GM19351 (cell line): ENCODE results near the gene ACSL3.

Source experiments
- ATAC-seq: cut with Tn5 transposase; IDR thresholded peaks from one replicate; pipeline ENCODE4 v1.9.1; 2021; ENCODE audit warnings: mild to moderate bottlenecking, moderate library complexity; ENCODE audit not compliant: unreplicated experiment

The ACSL3 gene

DNA sequence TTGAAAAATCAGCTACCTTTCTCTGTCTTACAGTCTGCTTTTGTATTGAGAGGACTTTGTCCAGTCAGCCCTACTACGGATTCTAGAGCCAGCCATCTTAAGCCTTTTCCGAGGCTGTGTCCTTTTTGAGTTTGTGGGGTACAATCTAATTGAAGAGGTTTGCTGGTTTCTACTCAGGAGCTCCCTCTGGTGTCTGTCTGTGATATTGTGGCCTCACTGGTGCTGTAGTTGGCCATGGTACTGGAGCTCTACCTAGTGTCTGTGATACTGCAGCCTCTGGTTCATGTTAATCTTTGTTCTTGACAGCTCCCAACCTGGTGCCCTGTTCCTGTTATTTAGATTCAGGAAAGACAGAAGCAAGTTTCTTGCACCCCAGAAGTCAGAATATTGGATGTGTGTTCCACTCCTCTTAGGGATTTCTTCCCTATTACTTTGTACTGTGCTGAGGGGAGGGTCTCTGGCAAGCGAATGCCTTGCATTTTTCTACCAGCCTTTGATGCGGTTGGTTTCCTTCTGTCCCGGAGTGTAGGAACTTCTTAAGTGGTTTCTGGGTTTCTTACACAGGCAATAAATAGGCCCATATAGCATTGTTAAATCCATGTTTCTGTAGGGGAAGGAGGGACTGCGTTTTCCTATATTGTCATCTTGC, 78.5 kb downstream of the ACSL3 start:
- peak; percentile 92 for ATAC-seq

DNA sequence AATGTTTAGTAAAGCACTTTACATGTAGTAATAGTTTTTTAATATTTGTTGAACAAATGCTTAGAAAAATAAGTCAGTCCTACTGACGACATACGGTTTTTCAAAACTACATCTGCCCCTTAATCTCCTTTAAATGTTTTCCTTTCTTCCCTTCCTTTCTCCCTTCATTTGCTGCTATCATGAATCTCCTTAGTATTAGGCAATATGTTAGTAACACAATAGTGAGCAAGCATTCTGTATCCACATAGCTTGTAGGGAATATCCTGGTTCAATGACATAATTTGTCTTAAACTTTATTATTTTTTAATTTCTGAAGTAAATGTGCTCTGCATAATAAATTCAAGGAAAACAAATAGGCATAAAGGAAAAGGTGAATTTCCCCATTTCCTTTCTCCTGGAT, 79.1 kb downstream of the ACSL3 start:
- no peak for ATAC-seq

DNA sequence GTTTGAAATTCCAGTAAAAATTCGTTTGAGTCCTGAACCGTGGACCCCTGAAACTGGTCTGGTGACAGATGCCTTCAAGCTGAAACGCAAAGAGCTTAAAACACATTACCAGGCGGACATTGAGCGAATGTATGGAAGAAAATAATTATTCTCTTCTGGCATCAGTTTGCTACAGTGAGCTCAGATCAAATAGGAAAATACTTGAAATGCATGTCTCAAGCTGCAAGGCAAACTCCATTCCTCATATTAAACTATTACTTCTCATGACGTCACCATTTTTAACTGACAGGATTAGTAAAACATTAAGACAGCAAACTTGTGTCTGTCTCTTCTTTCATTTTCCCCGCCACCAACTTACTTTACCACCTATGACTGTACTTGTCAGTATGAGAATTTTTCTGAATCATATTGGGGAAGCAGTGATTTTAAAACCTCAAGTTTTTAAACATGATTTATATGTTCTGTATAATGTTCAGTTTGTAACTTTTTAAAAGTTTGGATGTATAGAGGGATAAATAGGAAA, 80.7 kb downstream of the ACSL3 start:
- ATAC-seq, result no peak

DNA sequence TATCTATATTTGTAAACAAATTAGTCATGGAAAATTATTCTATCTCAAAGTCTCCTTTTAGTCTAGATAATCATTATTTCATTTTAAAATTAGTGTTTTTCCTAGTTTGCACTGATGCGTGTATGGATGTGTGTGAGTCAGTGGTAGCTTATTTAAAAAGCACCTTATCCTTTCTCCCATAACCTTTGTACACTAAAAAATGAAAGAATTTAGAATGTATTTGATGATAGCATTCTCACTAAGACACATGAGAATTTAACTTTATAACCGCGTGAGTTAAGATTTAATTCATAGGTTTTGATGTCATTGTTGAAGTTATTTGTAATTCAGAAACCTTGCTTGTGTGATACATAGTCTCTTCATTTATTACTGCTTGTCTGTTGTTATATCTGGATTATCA, 81.7 kb downstream of the ACSL3 start:
- no peak for ATAC-seq

DNA sequence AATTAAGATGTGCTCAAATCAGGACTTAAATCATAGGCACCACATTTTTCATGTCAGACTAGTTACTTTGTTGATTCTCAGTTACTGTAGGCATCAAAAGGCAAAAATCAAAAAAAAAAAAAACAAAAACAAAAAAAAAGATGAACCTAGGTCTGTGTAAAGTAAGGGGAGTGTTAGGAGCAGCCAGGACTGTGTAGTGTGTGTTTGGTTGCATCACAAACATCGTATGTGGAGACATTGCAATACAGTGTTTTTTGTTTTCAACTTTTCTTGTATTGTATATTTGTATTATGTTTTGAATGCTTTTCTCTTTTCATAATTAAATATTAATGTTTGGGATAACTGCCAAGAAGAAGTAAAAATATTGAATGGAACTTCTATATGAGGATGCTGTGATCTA, 82.1 kb downstream of the ACSL3 start:
- ATAC-seq, result no peak

DNA sequence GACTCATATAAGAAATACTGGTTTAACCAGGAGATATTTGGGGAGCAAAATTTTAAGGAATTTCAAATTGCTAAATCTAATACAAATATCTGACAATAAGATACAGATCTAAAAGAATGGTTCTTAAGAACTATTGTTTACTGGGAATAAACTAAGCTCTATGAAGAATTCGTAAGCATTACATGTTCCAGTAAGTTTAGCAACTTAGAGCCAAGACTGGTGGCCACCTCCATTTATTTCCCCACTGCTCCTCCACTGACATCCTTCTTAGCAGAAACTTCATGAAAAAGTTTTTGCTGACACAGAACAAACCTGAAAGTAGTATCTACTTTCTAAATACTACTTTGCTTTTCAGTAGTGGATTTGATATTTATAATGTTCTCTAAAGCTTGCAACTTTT, 83.0 kb downstream of the ACSL3 start:
- ATAC-seq, result peak; percentile 71

DNA sequence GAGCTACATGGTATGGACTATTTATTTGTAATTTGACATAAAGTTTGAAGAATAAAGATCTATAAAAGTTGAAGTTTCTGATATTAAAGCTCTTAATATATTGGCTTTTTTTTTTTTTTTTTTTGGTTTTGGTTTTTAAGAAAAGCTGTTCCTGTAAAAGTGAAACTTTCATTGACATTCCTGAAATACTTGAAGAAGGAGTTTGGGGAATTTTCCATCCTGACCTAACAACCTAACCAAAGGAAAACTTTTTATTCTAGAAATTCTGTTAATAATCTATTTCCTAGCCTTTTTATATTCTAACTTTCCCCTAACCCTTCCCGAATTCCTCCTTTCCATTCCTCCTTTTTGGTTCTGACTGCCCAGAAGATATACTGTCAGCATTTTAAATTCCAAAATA, 83.7 kb downstream of the ACSL3 start:
- no peak for ATAC-seq

DNA sequence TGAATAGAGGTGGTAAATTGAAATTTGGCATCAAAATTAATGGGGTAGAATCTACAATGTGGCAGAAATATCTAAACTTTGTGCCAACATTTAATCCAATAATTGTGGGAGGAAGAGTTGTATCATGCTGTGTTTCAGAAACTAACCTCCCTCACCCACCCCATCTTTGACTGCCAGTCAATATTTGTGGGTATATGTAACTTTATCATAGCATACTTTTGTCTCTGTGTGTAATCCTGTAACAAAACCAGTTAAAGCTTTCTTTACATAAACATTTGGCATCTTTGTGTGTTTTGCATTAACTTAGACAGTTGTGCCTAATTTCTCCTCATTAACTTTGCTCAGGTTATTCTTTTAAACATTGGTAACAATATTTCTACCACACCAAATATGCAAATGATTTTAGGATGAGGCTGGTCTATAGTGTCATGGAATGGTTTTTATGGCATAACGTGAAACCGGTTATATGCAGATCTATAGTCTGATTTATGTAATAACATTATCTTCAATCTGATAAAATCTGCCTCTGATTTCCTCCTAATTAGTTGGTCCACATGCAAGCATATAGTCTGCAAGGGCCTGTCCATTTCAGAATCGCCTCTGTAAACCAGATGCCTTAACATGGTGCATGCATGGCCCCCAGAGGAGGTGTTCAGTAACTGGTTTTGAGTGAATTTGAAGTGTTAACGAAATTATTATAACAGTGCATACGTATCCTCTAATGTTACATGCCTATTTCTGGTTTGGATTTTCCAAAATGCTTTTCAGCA, 84.3 kb downstream of the ACSL3 start:
- no peak for ATAC-seq

DNA sequence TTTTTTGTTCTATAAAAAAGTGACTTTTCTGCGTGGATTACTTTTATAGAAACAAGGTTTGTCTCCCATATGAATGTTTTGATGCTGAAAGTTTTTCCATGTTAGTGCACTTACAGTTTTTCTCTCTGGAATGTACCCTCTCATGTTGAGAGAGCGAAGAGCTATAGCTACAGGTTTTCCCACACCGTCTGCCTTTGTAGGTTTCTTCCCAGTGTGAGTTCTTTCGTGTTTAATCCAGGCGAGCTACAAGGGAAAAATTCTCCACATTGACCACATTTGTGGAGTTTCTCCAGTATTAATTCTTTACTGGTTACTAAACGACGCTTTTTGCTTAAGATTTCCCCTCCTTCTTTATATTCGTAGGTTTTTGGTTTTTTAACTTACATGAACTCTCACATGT, 85.1 kb downstream of the ACSL3 start:
- no peak for ATAC-seq

DNA sequence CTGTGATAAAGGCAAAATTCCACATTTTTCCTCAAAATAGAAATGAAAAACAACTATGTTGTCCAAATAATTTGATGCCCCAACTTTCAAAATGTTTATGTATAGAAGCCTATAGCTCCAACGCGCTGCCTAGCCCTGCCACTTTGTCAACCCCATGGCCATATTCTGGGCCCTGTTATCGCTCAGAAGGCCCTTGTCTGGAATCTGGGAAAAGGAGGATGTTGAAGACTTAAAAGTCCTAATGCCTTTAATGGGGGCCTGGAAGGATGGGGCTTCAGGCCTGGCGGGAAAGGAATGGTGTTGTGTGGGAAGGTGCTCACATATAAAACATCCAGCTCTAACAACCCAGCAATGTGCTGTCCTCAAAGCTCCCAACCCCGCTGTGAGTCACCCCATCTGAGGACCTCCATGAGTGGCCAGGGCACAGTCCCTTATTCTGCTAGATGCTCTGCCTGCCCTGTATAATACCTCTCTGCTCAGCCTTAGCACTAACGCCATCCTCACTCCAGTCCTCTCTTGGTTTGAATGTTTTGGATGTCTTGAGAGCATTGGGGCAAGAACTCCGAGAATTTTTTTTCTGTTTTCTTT, 86.0 kb downstream of the ACSL3 start:
- no peak for ATAC-seq

DNA sequence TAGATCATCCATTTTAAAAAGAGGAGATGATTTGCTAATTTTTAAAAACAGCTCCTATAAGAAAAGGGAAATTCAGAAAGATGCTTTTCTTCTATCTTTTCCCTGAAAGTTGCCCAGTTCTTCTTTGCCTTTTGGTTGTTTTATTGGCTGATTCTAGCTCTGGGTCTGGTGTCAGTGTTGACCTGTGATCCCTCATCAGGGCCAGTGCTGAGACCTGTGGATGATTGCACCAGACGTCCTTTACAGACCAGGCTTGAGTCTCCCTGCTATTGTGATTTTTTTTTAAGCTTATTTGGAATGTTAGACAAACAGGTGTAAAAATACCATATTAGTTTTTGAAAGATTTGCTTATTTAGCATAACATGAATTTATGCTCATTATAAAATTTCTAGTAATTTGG, 88.2 kb downstream of the ACSL3 start:
- ATAC-seq, result no peak

DNA sequence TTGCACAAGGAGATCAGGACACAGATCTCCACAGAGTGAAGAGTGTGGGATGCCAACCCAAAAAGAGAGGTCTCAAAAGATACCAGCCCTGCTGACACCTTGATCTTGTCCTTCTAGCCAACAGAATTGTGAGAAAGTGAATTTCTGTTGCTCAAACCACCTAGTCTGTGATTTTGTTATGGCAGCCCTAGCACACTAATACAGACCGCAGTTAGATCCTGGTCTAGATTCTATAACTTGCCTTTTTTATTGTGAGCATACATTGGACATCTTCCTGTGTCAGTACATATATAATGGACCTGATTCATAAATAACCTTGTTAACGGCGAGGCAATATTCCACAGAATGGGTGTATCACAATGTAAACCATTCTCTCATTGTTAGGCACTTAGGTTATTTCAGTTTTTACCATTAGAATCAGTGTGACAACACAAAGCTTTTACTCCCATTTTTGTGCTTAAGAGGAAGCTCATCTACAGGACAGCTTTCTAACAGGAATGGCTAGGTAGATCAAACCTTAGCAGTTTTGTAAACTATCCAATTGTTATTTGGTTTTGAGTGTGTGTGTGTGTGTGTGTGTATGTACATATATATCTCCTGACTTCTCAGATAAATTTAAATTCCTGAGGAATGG, 89.0 kb downstream of the ACSL3 start:
- no peak for ATAC-seq

DNA sequence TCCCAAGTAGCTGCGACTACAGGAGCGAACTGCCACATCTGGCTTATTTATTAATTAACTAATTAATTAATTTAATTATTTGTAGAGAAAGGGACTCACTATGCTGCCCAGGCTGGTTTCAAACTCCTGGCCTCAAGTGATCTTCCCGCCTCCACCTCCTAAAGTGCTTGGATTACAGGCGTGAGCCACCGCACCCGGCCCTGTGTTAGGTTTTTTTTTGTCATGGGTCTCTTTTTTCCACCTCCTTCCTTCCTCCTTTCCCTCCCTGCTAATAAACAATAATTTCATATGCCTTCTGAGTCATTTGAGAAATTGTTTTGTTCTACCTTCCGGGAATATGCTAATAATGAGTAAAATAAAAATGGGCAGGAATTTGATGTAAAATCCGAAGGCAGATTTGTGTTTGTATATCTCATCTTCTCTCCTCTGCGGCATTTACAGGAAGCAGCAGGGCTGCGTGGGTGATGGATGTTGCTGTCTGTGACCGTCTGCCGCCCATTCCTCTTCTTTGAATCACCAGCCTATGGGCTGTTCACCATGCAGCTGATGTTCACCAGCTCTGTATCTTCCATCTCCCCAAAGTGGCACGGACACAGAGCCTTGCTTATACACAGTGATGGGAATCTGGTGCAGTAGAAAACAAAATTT, 89.9 kb downstream of the ACSL3 start:
- ATAC-seq, result no peak

DNA sequence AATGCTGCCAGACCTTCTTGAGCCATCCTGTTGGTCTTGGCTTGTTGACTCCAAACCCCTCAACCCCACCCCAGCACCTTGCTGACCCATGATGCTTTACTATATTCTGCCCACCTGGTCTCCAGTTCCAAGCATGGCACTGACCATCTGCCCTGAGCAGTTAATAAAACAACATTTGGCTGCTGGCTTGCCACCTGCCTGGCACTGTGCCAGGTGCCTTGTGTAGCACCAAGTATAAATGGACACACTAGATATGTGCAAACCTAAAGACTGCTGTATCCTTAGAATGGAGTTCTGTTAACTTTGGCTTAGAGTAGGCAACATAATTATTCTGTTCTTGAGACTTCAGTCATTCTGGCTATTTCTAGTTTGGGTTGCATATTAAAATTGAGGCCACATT, 91.4 kb downstream of the ACSL3 start:
- ATAC-seq, result no peak

DNA sequence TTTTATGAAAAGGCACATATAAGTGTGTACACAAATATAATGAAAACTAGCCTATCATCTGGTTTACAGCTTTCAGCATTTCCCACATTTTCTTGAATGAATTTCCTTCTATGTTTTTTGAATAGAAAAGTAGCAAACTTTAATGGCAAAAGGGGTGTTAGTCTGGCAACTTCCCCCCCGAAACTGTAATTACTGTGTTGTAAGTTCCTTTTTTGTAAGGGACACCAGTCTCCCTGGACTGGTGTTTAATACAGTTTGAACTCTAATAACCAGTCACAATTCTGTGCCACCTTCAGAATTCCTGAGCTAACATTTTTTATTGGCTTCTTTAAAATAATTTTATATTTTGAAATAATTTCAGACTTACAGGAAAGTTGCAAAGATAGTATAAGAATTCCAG, 94.2 kb downstream of the ACSL3 start:
- no peak for ATAC-seq

DNA sequence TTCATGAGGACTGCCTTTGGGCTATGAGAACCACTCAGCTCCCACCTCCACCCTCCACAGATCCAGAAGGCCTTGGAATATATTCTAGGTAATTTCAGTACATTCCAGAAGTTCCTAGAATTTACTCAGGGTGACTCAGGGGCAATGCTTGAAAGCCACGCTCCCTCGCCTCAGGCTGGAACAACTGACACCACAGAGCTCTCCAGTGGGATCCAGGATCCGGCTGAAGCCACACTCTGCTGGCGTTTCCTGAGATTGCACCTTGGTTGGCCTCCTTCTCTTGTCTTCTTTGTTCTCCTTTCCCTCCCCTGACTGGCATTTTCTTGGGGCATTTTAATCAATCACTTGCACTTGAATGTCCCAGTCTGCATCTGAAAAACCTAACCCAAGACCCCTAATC, 98.5 kb downstream of the ACSL3 start:
- ATAC-seq, result no peak

DNA sequence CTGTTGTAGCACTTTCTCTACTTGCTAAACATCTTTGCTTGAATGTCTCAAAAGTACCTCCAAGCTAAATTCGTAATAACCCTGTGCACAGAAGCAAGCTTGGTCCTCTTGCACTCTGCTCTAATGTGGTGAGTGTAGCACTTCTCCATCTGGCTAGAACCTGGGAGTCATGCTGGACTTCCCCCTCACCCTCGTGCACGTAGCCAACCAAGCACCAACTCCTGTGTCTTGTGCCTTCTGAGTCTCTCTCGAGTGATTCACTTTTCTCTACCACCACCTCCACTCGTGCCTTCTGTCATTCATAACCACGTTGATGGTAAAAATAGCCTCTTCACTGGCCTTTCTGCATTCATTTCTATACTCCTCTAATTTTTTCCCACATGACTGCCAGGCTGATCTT, 99.3 kb downstream of the ACSL3 start:
- peak; percentile 96 for ATAC-seq

DNA sequence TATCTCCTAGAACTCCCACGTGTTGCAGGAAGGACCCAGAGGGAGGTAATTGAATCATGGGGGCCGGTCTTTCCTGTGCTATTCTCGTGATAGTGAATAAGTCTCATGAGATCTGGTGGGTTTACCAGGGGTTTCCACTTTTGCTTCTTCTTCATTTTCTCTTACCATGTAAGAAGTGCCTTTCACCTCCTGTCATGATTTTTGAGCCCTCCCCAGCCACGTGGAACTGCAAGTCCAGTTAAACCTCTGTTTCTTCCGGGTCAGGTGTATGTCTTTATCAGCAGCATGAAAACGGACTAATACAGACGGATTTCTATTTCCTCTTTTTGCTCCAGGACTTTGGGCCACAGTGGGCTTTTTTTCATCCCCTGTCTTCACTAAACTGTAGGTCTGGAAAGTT, 102.8 kb downstream of the ACSL3 start:
- ATAC-seq, result no peak

DNA sequence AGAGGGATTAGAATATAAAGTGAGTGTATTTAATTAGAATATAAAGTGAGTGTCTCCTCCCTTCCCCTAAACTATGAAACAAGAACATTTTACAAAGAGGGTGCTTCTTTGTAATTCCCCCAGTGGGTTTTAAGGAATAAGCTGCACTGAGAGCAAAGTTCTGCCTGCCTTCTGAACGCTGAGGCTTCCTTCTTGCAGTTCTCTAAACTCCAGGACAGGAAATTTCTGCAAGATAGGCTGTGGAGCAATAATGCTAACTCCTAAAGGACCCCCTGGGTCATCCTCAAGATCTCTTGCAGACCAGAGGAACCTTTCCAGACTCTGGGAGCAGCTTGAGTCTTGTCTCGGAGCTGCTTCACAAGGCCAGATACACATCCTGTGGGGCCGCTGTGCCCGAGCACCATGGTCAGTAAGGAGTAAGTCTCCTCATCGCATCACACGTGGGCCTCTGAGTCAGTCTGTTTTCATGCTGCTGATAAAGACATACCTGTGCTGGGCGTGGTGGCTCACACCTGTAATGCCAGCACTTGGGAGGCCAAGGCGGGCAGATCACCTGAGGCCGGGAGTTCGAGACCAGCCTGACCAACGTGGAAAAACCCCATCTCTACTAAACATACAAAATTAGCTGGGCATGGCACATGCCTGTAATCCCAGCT, 103.7 kb downstream of the ACSL3 start:
- no peak for ATAC-seq

DNA sequence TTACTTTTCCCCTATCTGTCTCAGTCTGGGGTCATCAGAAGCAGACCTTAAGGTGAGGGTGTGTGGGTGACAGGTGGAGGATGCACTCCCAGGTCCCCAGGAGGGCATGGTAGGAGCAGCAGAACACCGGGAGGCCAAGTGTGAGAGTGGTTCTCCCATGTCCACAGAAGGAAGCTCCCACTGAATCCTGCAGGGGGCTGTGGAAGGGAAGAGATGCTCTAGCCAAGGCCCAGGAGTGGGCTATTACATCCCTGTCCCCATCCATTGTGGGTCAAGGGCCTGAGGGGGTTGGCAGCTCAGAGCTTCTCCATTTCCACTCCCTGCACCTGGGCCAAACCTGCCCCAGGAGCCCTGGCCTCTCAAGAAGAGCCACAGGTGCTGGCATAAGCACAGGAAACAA, 104.7 kb downstream of the ACSL3 start:
- no peak for ATAC-seq
